Lower lobe of right lung (tissue), 2 donors: ENCODE results near the gene NUTM2G. TPM values are rescaled to one million over a fixed set of nuclear protein-coding genes. Genes with fewer than 3 reads are reported as not detected.
"Not testable (repeated sequence)": the region's sequence is repeated elsewhere in the genome, so short reads cannot be mapped to it uniquely, and the experiment has no call there.

ENCODE experiments used
- ATAC-seq, 2 donors: fragments of 200-7000 bp; cut with Tn5 transposase; one replicate each; pipeline ENCODE4 v1.9.1; 2020 to 2022; ENCODE audit warnings: mild to moderate bottlenecking in 2 of 2, moderate library complexity in 2 of 2
- DNase-seq: peaks from one replicate; pipeline ENCODE4 v3.0.0-alpha.2; 2020
- H3K27ac ChIP-seq: fragments of 200-600 bp; one replicate; pipeline ENCODE4 v1.8.0; 2022
- H3K27me3 ChIP-seq: fragments of 200-600 bp; one replicate; pipeline ENCODE4 v1.8.0; 2022; ENCODE audit warnings: low read depth
- H3K36me3 ChIP-seq: fragments of 200-600 bp; one replicate; pipeline ENCODE4 v1.8.0; 2022; ENCODE audit warnings: mild to moderate bottlenecking
- H3K4me1 ChIP-seq: fragments of 200-600 bp; one replicate; pipeline ENCODE4 v1.8.0; 2022
- H3K4me3 ChIP-seq: fragments of 200-600 bp; one replicate; pipeline ENCODE4 v1.8.0; 2022; ENCODE audit warnings: mild to moderate bottlenecking
- H3K9me3 ChIP-seq: fragments of 200-600 bp; one replicate; pipeline ENCODE4 v1.8.0; 2022
- intact Hi-C: fragments of 100-400 bp; cut with DNase I; formaldehyde crosslinking; loops from one replicate; pipeline ENCODE4 v1.11.0; 2022
- total RNA-seq: library from RNA; stranded (reverse); fragmentation: NEBNext Ultra II Directional; extraction: Animal tissue kit (Norgen Biotek cat#: 25700); gene quantifications from one replicate; pipeline ENCODE4 v1.2.1, GENCODE V29; 2021
- donor health status: DM: no; HTN: yes; CAD: no; lungs with severe emphysema.

The NUTM2G gene
- total RNA-seq, 1 donor from 2014 or later: not detected

DNA sequence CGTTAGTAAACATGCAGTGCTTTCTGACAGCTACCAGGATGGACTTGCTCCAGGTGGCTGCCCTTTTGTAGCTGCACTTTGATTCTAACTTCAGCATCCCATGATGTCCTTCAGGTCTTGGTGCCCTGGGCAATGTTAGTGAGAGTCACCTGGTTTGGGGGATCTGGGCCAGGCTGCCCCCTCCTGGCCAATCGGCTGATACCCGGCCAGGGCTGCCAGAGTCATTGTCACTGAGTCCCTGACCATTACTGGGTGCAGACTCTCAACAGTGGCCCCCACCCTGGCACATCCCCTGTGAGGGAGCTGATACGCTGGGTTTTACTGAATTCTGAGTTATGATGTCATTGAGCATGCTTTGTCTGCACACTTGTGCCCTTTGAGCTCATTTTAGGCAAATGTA is 13.5 kb downstream of the NUTM2G start:
- H3K27ac ChIP-seq, DNase-seq, H3K27me3 ChIP-seq, intact Hi-C loops, H3K9me3 ChIP-seq, H3K4me1 ChIP-seq, H3K4me3 ChIP-seq, H3K36me3 ChIP-seq: not testable (repeated sequence)
- peak; percentile 50 to 58 for ATAC-seq

DNA sequence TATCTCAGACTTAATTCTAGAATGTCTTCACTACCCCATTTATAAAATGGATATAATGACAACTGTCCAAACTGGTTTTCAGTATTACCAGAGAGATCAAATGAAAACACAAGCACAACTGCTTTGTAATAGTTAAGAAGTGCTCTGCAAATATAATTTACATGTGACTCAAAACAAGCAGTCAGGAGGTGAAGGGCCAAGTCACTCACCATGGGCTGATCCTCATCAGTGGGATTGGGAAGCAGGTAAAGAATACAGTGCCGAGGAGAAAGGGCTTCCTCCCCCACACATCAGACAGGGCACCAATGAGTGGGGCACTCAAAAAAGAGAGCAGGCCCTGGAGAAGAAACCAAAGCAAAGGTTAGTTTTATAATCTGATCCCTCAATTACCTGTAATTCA is 20.7 kb downstream of the NUTM2G start:
- peak; percentile 71 to 74 for ATAC-seq

DNA sequence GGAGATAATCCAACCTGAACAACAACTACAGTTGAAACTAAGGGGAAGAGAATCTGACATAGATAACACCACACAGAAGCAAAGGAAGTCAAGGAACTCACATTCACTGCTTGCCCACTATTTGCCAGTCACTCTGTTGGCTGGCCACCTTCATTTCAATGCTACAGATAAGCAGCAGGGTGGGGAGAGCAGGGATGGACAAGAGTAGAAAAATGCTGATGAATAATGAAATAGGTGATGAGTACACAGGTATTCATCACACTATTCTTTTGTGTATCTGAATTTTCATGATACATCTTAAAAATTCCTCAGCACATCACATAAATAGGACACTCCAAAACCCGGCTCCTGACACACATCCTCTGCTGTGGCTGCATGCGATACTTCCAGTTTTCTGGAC is 21.9 kb downstream of the NUTM2G start:
- H3K36me3 ChIP-seq: peaks cover 17% of the 10 kb centered on the region
- H3K4me1 ChIP-seq, DNase-seq, H3K9me3 ChIP-seq, H3K4me3 ChIP-seq, intact Hi-C loops, ATAC-seq, H3K27ac ChIP-seq, H3K27me3 ChIP-seq: not testable (repeated sequence)

More for the DNA sequence above, 20.7 kb downstream of the NUTM2G start:
- peaks cover 17% of the 10 kb centered on the region for H3K36me3 ChIP-seq
- DNase-seq, H3K4me1 ChIP-seq, H3K27me3 ChIP-seq, intact Hi-C loops, H3K4me3 ChIP-seq, H3K9me3 ChIP-seq, H3K27ac ChIP-seq: not testable (repeated sequence)

DNA sequence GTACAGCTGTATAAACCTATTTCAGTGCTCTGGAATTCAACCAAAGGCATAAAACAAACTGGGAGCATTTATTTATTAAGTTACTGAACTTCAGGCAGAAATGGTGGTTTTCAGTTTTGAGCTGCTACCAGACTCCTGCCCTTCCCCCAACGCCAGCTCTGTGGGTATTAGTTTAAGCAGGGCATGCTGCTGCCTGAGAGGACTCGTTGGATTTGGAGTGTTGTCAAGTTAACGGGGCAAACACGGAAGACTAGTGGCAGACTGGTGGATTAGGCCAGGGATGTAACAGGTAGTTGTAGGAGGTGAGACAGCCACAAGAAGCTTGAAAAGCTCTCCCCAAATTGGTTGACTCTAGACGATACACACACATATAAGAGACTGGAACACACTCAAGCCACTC is 38.9 kb downstream of the NUTM2G start:
- H3K4me3 ChIP-seq, DNase-seq, H3K4me1 ChIP-seq, H3K27ac ChIP-seq, intact Hi-C loops, H3K27me3 ChIP-seq, ATAC-seq, H3K9me3 ChIP-seq: not testable (repeated sequence)
- H3K36me3 ChIP-seq: peaks cover 12% of the 10 kb centered on the region

DNA sequence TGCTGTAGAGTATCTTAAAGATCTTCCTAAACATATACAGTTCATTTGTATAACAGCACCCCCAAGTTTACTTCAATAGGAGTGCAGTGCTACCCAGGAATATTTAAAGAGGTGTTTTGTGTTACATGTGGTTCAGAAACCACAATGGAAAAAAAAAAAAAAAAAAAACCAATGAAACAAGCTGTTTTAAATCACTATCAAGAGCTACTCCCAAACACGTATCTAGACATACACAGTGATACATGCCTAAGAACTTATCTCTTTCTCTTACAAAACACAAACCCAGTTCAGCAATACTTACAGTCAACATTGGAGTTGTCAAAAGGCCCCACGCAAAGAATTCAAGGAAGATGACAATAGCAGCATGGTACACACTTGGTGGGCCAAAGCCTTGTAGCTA is 43.9 kb downstream of the NUTM2G start:
- intact Hi-C loops, H3K27me3 ChIP-seq, H3K4me3 ChIP-seq, DNase-seq, H3K27ac ChIP-seq, H3K9me3 ChIP-seq, ATAC-seq, H3K36me3 ChIP-seq, H3K4me1 ChIP-seq: not testable (repeated sequence)

DNA sequence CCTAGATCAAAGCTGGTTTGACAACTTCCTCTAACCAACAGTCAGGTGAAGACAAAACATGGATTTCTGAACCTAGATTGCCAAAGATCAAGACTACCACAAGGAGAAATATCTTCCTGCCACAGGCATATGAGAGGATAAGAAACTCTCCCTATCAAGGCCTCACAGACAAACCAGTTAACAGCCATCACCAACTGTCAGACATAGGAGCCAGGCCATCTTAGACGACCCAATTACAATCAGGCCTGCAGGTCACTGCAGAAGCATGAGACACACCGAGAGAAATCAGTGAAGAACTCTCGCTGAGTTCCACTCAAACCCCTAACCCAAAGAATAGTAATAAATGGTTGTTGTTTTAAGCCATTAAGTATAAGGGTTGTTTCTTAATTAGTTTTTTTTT is 45.4 kb downstream of the NUTM2G start:
- DNase-seq, H3K4me1 ChIP-seq, intact Hi-C loops, H3K4me3 ChIP-seq, H3K9me3 ChIP-seq, H3K36me3 ChIP-seq, ATAC-seq, H3K27ac ChIP-seq, H3K27me3 ChIP-seq: not testable (repeated sequence)

DNA sequence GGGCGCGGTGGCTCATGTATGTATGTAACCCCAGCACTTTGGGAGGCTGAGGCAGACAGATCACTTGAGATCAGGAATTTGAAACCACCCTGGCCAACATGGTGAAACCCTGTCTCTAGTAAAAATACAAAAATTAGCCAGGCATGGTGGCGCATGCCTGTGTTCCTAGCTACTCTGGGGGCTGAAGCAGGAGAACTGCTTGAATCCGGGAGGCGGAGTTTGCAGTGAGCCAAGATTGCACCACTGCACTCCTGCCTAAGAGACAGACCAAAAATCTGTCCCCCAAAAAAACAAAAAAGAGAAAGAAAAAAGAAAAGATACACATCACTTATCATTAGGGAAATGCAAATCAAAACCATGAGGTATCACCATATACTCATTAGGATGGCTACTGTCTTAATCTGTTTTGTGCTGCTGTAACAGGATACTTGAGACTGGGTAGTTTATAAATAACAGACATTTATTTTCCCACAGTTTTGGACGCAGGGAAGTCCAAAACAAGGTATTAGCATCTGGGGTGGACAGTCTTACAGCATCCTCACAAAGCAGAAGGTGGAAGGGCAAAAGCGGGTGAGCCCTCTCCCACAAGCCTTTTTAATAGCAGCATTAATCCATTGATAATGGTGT is 55.0 kb downstream of the NUTM2G start:
- H3K27ac ChIP-seq, H3K9me3 ChIP-seq, H3K36me3 ChIP-seq, H3K4me3 ChIP-seq, H3K27me3 ChIP-seq, ATAC-seq, intact Hi-C loops, DNase-seq, H3K4me1 ChIP-seq: not testable (repeated sequence)

DNA sequence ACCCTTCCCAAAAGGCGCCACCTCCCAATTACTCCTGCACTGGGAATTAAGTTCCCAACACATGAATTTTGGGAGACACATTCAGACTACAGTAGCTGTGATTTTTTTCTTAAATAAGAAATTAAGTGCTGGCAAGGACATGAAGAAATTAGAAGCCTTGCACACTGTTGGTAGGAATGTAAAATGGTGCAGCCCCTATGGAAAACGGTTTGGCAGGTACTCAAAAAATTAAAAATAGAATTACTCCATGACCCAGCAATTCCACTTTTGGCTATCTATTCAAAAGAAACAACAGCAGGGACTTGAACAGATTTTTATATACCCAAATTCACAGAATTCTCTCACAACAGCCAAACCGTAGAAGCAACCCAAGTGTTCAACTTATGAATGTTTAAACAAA is 55.5 kb downstream of the NUTM2G start:
- H3K36me3 ChIP-seq, ATAC-seq, H3K27ac ChIP-seq, H3K27me3 ChIP-seq, intact Hi-C loops, H3K4me1 ChIP-seq, H3K4me3 ChIP-seq, H3K9me3 ChIP-seq, DNase-seq: not testable (repeated sequence)

DNA sequence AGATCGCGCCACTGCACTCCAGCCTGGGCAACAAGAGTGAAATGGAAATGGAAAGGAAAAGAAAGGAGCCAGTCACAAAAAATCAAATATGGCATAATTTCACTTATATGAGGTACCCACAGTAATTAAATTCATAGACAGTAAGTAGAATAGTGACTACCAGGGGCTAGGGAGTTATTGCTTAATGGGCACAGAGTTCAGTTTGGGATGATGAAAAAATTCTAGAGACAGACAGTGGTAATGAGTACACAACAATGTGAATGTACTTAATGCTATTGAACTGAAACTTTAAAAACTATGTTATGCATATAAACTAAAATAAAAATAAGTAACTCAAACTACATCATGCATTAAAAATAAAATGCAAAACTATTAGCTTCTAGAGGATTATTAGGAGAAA is 56.2 kb downstream of the NUTM2G start:
- H3K4me1 ChIP-seq, intact Hi-C loops, DNase-seq, H3K4me3 ChIP-seq, ATAC-seq, H3K27ac ChIP-seq, H3K36me3 ChIP-seq, H3K27me3 ChIP-seq, H3K9me3 ChIP-seq: not testable (repeated sequence)

Other genes starting within 250 kb of the NUTM2G start
- gene ZNF510, start 150.8 kb upstream of the NUTM2G start, total RNA-seq: 10.6 TPM
- gene ZNF782, start 74.3 kb upstream of the NUTM2G start, total RNA-seq: 6.4 TPM
- 0.32 TPM for gene CTSV, start 110.3 kb downstream of the NUTM2G start, total RNA-seq